Activated naive CD4-positive, alpha-beta T cell (primary cell): ENCODE results near the gene IWS1.
"Not testable (repeated sequence)": the region's sequence is repeated elsewhere in the genome, so short reads cannot be mapped to it uniquely, and the experiment has no call there.

Source experiments
- DNase-seq, 4 experiments: peaks; one replicate each; lab custom pipeline; 2025; lab: John Stamatoyannopoulos, UW

Gene IWS1

DNA sequence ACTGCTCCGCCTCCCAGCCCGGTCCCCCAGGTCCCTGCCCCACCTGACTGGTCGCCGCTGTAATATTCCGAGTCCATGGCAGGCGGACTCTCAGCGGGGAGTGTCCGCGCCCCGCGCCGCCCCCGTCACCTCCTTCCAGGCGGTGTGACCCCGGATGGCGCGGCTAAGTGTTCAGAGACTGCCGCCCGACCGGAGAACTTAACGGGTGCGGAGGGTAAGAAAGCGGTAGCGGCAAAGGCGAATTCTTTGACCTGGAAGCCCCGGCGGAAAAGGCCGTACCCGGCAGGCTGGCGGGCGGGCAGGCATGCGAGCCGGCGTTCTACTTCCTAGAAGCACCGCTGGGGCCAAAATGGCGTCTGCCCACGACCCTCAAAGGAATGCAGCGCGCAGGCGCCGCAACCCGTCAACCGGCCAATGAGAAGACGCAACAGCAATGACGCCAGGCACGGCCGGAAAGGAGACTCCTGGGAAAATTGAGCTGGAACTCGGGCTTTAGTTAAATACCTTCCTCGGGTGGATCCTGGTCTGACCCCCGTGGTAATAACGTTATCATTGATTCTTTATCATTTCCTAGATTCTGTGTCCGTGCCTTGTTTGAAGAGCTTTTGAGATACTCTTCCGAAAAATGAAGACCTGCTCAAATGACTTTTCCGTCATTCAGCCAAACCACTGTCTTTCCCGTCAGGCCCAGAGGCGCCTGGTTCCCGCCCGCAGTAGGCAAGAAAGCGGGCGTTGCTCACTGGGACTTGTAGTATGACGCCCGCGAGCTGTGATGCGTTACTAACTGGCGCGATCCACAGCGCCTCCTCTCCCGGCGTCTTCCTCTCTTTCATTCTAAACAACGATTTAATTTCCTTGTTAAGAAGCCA lies at the start of gene IWS1:
Gene IWS1 (minus strand): TSS at position 358 of the 869 bp plus-strand sequence. CDS start 281 bp downstream, at position 77.
- peak; percentile 80 to 86 (median 84) for DNase-seq

DNA sequence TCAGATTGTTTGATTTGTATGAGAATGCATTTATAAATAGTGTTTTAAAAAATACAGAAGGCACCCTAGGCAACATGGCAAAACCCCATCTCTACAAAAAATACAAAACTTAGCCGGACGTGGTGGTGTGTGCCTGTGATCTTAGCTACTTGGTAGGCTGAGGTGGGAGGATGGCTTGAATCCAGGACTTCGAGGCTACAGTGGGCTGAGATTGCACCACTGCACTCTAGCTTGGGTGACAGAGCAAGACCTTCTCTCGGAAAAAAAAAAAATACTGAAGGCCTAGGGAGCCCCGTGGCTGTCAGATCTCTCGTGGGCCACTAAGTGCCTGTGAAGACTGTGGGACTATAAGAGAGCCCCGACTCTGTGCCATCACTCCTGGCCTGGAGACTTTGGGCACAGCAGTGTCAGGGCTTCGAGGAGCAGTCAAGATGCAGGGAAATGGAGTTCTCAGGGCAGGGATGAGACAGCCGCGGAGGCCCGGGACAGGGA lies 49.7 kb upstream of the IWS1 start:
- DNase-seq = no peak

- no peak for DNase-seq
These were observed 49.0 kb upstream of the IWS1 start for GRCh38 chr2:127575185-127575765.

- no peak for DNase-seq
These were observed 48.4 kb upstream of the IWS1 start for GRCh38 chr2:127574656-127575055.

GRCh38 chr2:127573771-127574170 lies 47.5 kb upstream of the IWS1 start:
- no peak for DNase-seq

- no peak for DNase-seq
These were observed 47.0 kb upstream of the IWS1 start for GRCh38 chr2:127573298-127573697.

DNA sequence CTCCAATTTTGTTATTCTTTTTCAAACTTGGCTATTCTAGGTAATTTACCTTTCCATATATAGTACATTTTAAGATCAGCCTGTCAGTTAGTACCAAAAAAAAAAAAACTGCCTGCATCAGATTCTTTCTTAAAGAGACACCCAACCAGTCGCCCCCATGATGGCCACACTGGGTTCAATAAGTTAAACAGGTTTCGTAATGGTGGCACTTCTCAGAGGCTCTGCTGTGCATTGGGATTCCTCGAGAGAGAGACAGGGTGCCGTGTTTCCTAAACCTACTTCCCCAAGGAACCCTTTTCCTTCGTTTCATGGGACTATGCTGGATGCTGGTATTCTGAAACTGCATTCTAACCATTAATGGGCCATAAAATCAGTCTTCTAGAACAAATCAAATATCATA lies 46.6 kb upstream of the IWS1 start:
- DNase-seq = no peak

DNA sequence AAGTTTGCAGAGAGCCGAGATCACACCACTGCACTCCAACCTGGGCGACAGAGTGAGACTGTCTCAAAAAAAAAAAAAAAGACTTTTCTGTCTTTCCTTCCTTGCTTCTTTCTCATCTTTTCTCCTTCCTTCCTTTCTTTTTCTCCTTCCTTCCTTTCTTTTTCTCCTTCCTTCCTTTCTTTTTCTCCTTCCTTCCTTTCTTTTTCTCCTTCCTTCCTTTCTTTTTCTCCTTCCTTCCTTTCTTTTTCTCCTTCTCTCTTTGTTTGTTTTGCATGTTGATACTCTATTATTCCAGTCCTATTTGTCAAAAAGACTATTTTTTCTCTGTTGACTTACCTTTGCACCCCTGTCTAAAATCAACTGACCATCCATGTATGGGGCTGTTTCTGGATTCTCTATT lies 46.1 kb upstream of the IWS1 start:
- DNase-seq = not testable (repeated sequence)

DNA sequence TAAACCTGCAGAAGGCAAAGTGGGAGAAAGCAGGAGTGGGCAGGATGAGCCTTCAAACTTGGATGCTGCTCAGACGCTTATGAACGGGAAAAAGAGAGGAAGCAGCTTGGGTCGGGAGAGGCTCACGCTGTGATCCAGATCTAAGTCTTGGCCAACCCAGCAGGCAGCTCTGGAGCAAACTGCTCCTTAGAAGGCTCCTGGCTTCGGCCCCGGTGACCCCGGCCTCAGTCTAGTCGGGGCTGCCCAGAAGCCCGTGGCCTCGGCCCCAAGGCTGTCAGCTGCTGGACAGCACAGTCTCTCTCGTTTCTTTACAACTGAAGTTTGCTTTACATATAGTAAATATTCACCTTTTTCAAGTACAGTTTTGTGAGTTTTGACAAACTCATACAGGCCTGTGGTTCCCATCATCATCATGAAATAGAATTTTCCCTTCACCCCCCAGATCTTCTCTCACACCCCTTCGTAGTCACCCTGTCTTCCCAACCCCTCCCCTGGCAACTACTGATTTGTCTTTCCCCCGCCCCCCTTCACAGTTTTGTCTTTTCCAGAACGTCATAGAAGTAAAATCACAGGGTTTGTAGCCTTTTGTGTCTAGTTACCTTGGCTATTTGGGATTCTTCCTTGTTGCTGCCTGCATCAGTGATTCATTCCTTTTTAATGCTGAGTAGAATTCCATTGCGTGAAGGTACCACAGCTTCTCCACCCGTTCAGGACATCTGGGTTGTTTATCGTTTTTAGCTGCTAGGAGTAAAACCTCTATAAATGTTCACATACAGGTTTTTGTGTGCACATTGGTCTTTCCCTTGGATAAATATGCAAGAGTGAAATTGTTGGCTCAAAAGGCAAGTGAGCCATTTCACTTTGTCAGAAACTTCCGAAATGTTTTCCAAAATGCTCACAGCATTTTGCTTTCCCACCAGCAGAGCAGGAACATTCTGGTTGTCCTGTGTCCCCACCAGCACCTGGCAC lies 44.3 kb upstream of the IWS1 start:
- DNase-seq = no peak

GRCh38 chr2:127569666-127570065 lies 43.4 kb upstream of the IWS1 start:
- DNase-seq = no peak

DNA sequence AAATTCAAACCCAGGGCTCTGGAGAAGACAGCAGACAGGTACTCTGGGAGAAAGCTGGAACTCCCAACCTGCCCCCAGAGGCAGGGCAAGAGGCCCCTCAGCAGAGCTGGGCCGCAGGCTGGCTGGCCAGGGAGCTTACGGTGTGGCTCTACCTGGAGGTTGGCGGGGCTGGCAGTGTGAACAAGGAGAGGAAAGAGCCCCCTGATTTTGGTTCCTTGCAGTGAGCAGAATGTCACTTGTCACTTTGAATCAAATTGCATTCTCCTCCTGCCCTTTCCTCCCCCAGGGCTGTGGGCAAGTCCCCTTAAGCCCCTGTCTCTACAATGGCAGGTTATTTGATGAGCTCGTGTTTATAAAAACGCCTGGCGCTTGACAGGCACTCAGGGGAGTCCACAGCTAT lies 41.8 kb upstream of the IWS1 start:
- no peak for DNase-seq

GRCh38 chr2:127567351-127567854 lies 41.1 kb upstream of the IWS1 start:
- DNase-seq = no peak

DNA sequence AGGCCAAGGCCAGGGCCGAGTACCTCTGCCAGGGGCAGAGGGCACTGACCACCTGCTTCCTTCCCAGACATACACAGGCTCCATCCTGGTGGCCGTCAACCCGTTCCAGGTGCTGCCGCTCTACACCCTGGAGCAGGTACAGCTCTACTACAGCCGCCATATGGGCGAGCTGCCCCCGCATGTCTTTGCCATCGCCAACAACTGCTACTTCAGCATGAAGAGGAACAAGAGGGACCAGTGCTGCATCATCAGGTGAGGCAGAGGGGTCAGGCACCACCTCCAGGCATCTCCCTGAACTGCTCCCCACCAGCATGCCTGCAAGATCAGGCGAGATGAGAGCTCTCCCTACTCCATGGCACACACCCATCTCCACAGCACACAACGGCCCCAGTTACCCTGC lies 40.3 kb upstream of the IWS1 start:
- no peak for DNase-seq

GRCh38 chr2:127566139-127566417 lies 39.8 kb upstream of the IWS1 start:
- no peak for DNase-seq

DNA sequence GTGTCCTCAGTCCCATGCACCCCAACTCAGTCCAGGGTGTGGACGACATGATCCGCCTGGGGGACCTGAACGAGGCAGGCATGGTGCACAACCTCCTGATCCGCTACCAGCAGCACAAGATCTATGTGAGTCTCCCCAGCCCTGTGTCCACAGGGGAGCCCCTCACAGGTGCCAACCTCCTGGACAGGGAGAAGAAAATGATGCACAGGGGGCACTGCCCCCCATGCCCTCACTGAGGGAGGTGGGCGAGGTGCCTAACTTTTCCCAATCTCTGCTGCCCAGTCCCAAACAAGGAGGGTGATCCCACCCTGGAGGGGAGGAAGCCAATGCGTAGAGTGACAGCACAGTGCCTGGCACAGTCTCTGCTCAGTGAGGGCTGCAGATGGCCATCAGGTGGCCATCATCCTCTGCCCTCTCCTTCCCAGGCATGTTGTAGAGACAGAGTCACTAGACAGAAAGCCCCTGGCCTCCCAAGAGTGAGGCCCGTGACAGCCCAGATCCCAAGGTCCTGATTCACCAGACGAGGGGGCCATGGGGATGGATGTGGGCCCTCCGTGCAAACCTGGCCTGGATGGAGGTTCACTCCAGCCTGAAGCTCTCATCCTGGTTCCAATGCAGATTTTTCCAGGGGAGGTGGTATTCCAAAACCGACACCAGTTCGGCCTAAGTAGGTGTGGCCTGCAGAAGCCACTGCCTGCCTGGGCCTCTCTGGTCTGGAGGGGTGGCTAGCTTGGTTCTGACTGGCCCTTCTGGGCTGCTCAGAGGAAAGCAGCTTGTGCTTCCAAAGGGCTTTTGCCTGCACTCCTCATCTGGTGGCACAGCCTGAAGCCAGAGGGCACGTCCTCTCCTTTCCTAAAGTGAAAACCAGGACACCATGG lies 39.2 kb upstream of the IWS1 start:
- DNase-seq = no peak

DNA sequence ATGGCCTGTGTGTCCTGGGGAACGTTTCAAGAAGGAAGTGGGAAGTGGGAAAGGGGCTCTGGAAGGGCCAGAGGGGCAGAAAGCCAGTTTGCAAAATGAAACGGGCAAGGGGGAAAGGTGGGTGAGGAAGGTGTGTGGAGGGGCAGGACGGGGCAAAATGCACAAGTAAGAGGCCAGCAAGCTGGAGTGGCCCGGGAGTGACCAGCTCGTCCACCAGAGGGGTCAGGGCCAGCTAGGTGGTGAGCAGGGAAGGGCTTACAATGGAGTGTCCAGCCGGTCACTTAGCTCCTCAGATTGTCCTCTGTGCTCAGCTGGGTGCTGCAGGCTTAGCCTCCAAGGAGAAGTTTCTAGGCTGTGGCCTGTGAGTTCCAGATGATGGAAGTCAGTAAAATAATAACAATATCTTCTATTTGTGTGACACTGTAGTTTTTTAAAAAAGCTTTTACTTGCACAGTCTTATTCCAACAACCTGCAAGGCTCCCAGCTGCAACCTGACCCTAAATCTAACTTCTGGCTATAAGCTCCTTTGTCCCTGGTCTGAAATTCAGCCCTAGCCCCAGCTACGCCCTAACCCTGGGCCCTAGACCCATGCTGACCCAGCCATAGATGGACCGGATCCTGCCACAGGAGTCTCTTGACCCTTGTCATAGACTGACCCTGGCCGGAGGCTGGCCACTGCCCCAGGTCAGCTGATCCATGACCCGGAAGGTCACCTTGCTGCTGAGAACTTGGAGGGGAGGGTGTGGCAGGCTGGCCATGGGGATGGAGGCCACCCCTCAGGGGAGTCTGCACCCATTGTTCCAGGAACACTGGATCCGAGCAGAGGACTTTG lies 38.4 kb upstream of the IWS1 start:
- no peak for DNase-seq

DNA sequence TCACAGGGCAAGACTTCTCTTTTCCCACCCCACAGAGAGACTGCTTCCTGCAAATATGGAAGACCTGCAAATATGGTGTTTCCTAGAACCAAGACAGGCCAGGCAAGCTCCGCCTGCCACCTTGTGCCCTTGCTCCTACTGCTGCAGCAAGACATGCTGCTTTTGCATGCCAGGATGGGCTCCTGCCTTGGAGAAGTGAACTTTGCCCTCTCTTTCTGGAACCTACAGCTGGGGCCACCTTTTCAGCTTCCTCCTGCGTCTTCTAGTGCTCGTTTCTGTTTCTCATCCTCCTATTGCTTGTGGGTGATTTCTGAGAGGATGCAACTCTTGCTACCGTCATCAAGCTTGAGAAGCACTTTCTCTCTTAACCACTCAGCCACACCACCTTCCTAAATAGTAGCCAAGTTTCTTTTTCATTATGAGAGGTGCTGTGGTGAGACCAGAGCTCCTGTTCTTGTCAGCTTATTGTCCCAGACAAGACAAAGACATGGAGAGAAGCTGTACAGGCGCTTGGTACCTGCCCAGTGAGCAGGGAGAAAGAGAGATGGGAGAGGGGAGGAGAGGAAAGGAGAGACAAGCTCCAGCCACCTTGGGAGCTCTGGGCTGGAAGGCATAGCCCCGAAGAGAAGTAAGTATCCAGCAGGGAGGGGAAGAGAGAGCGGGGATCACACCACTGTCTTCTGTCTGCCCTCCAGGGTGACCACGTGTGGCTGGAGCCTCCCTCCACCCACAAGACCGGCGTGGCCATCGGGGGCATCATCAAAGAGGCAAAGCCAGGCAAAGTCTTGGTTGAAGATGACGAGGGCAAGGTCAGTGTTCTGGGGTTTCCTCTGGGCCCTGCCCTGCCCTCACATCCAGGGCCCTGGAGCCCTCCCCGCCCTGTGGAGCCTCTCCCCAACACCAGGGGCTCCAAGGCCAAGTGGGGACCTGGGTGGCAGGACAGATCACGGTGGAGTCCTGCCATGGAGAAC lies 37.5 kb upstream of the IWS1 start:
- DNase-seq = no peak

- DNase-seq = no peak
These were observed 36.6 kb upstream of the IWS1 start for GRCh38 chr2:127562936-127563335.

DNA sequence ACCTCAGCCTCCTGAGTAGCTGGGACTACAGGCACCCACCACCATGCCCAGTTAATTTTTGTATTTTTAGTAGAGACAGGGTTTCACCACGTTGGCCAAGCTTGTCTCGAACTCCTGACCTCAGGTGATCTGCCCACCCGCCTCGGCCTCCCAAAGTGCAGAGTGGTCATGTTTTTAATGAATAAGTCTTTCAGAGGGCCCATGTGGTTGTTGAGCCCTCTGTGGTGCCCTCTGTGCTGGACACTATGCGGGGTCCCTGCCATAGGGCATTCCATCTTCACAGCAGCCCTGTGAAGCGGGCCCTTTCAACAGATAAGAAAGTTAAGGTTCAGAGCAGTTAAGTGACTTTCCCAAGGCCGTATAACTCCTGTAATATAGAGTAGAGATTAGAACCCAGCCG lies 35.1 kb upstream of the IWS1 start:
- DNase-seq = no peak
